NOMO-1 treated with dmso at 0.1 percent for 144 hours (cell line): ENCODE measurements around the gene BICRAL.
"Not testable (repeated sequence)": the region's sequence is repeated elsewhere in the genome, so short reads cannot be mapped to it uniquely, and the experiment has no call there.

ENCODE experiments used
- DNase-seq: peaks from one replicate; lab custom pipeline; 2025; ENCODE audit not compliant: unreplicated experiment; lab: John Stamatoyannopoulos, UW

Gene BICRAL

GRCh38 chr6:42890311-42891198 lies 108.7 kb downstream of the BICRAL start:
- DNase-seq = peak; percentile 92

GRCh38 chr6:42891199-42891722 lies 109.4 kb downstream of the BICRAL start:
- no peak for DNase-seq

- DNase-seq = peak; percentile 77
Measured at GRCh38 chr6:42894041-42894828, 112.4 kb downstream of the BICRAL start.

- no peak for DNase-seq
Measured at GRCh38 chr6:42896178-42896719, 114.4 kb downstream of the BICRAL start.

- peak; percentile 34 for DNase-seq
Measured at GRCh38 chr6:42898891-42899361, 117.1 kb downstream of the BICRAL start.

- DNase-seq = no peak
Measured at GRCh38 chr6:42899871-42900270, 118.0 kb downstream of the BICRAL start.

GRCh38 chr6:42901538-42901957 lies 119.7 kb downstream of the BICRAL start:
- DNase-seq = peak; percentile 12

GRCh38 chr6:42902429-42903263 lies 120.8 kb downstream of the BICRAL start:
- DNase-seq = not testable (repeated sequence)

- DNase-seq = no peak
Measured at GRCh38 chr6:42904467-42904866, 122.6 kb downstream of the BICRAL start.

GRCh38 chr6:42907336-42907735 lies 125.5 kb downstream of the BICRAL start:
- DNase-seq = no peak

GRCh38 chr6:42909835-42910234 lies 128.0 kb downstream of the BICRAL start:
- no peak for DNase-seq

GRCh38 chr6:42911171-42912021 lies 129.5 kb downstream of the BICRAL start:
- DNase-seq = no peak

- no peak for DNase-seq
Measured at GRCh38 chr6:42914546-42914945, 132.7 kb downstream of the BICRAL start.

- DNase-seq = no peak
Measured at GRCh38 chr6:42915732-42916131, 133.9 kb downstream of the BICRAL start, which contains the start of gene PTCRA. Gene PTCRA, plus strand, starts transcription at chr6:42916053. Its CDS starts 17 bp downstream, at chr6:42916070.

GRCh38 chr6:42916288-42916687 lies 134.4 kb downstream of the BICRAL start:
- no peak for DNase-seq
